Right atrium auricular region (tissue), 2 donors: Measurements from ENCODE around the gene TPRX2. TPM values are rescaled to one million over a fixed set of nuclear protein-coding genes. Genes with fewer than 3 reads are reported as not detected.
"Not testable (repeated sequence)": the region's sequence is repeated elsewhere in the genome, so short reads cannot be mapped to it uniquely, and the experiment has no call there.

Source experiments
- DNase-seq: peaks from one replicate; pipeline ENCODE4 v3.0.0-alpha.2; 2019; ENCODE audit warnings: low spot score
- H3K27ac ChIP-seq, 2 donors: fragments of 200-600 bp; sonication (generic); 1 replicate in 1 of 2; 2 replicates in 1 of 2; pipeline ENCODE4 v1.5.1; 2016 to 2019
- H3K27me3 ChIP-seq, 2 donors: fragments of 200-600 bp; sonication (generic); one replicate each; pipeline versions ENCODE4 v1.5.1 to v1.6.0; 2017 to 2019
- H3K36me3 ChIP-seq: fragments of 200-600 bp; sonication (generic); one replicate; pipeline ENCODE4 v1.5.1; 2016
- H3K4me1 ChIP-seq, 2 donors: fragments of 200-600 bp; sonication (generic); one replicate each; pipeline versions ENCODE4 v1.5.1 to v1.6.0; 2017 to 2019
- H3K4me3 ChIP-seq, 2 donors: fragments of 200-600 bp; sonication (generic); 1 replicate in 1 of 2; 2 replicates in 1 of 2; pipeline ENCODE4 v1.5.1; 2017 to 2019; ENCODE audit warnings: mild to moderate bottlenecking in 1 of 2, moderate library complexity in 1 of 2
- H3K9me3 ChIP-seq, 2 donors: fragments of 200-600 bp; sonication (generic); one replicate each; pipeline ENCODE4 v1.5.1; 2019
- CTCF ChIP-seq, 2 donors: fragments of 200-600 bp; sonication (generic); IDR thresholded peaks; one replicate each; pipeline ENCODE4 v1.5.1; 2019; ENCODE audit warnings: antibody characterized with exemption in 2 of 2
- total RNA-seq, 2 donors: library from RNA; depleted of rRNA; stranded (reverse); fragments of >200 nt; gene quantifications; one replicate each; pipeline ENCODE4 v1.1.0, GENCODE V29; 2016

The TPRX2 gene
- total RNA-seq, 2 donors from 2014 or later, result not detected

DNA sequence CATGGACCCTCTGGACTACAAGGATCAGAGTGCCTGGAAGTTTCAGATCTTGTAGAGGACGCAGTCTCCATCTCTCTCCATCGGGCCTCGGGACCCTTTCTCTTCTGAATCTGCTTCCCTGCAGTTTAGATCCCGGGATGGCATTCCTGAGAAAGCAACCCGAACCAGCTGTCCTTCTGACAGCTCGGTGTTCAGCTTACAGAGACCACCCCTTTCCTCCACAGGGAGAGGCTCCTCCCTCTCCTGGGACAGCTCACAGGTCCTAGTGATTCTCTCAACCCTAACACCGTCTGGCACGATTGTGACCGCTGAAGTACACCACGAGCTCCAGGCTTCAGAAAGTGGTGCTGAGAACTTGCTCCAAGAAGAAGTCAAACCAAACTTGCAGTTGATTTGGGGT, 19.1 kb upstream of the TPRX2 start:
- Histone ChIP-seq H3K27ac (no peak overlapping the region), H3K27me3 (no peaks in the 10 kb centered on the region), H3K4me1 (no peaks in the 10 kb centered on the region), H3K36me3 (no peaks in the 10 kb centered on the region), H3K4me3 (no peak overlapping the region), H3K9me3 (no peaks in the 10 kb centered on the region)
- no peak for DNase-seq
- TF ChIP-seq CTCF (IDR thresholded peaks at IDR 0.05), result no peak

- H3K36me3 ChIP-seq, result no peaks in the 10 kb centered on the region
- no peaks in the 10 kb centered on the region for H3K27me3 ChIP-seq
- H3K4me1 ChIP-seq, result no peaks in the 10 kb centered on the region
These were observed 16.1 kb upstream of the TPRX2 start for GRCh38 chr19:47842941-47843340.

DNA sequence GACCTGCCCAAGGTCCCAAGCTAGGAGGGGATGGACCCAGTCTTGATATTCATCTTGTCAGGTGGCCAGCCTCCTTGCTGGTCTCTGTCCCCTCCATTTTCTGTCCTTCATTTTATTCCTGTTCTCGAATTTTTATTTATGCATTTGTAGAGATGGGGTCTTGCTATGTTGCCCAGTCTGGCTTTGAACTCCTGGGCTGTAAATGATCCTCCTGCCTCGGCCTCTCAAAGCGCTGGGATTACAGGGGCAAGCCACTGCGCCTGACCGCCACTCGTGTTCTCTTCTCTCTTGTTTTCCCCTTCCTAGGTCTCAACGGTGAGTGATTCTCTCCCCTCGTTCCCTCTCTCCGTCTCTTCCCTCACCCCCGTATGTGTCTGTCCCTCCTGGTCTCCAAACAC, 10.6 kb upstream of the TPRX2 start:
- peaks cover 0 to 3% of the 10 kb centered on the region in 2 donors for H3K4me1 ChIP-seq
- TF ChIP-seq CTCF (IDR thresholded peaks at IDR 0.05), result no peak
- H3K4me3 ChIP-seq, result no peak overlapping the region
- no peaks in the 10 kb centered on the region for H3K27me3 ChIP-seq
- H3K27ac ChIP-seq, result no peak overlapping the region
- H3K9me3 ChIP-seq, result no peaks in the 10 kb centered on the region
- no peaks in the 10 kb centered on the region for H3K36me3 ChIP-seq
- DNase-seq, result no peak

More at GRCh38 chr19:47842941-47843340, 16.1 kb upstream of the TPRX2 start:
- H3K9me3 ChIP-seq, result no peaks in the 10 kb centered on the region
- TF ChIP-seq CTCF (IDR thresholded peaks at IDR 0.05), result no peak
- H3K27ac ChIP-seq, result no peak overlapping the region
- DNase-seq, result no peak
- H3K4me3 ChIP-seq, result no peak overlapping the region

DNA sequence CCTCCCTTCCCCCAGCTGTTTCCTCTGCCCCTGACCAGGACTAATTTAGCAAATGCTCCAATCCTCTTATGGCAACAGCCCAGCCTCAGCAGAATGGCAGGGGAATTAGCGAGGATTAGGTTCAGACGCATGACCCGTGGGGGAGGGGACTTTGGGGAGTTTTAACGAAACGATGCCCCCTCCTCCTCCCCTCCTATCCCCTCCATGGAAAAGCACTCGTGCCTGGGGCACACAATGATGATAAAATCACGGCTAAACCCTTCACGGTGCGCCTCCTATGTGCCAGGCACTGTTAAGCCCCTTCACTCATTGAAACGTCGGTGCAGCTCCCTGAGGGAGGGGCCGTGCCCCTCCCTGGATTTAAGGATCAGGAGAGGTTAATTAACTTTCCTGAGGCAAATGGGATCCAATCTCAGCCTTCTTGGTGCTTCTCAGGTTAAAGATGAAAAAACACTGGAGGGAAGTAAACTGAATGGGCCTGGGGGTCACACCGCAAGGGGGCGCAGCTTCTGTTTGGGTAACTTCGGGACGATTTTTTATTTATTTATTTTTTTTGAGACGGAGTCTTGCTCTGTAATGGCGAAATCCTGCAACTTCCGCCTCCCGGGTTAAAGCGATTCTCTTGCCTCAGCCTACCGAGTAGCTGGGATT, 10.1 kb upstream of the TPRX2 start:
- no peaks in the 10 kb centered on the region for H3K9me3 ChIP-seq
- H3K27me3 ChIP-seq, result no peaks in the 10 kb centered on the region
- TF ChIP-seq CTCF (IDR thresholded peaks at IDR 0.05), result peak in 1 of 2 donors; percentile 46
- peaks cover 0 to 3% of the 10 kb centered on the region in 2 donors for H3K4me1 ChIP-seq
- H3K27ac ChIP-seq, result no peak overlapping the region
- no peak overlapping the region for H3K4me3 ChIP-seq
- no peak for DNase-seq
- H3K36me3 ChIP-seq, result no peaks in the 10 kb centered on the region

- no peak for TF ChIP-seq CTCF (IDR thresholded peaks at IDR 0.05)
- no peak overlapping the region for H3K27ac ChIP-seq
- peaks cover 0 to 3% of the 10 kb centered on the region in 2 donors for H3K4me1 ChIP-seq
- H3K36me3 ChIP-seq, result no peaks in the 10 kb centered on the region
- no peaks in the 10 kb centered on the region for H3K27me3 ChIP-seq
- no peaks in the 10 kb centered on the region for H3K9me3 ChIP-seq
- no peak overlapping the region for H3K4me3 ChIP-seq
- DNase-seq, result no peak
These were observed 6.0 kb upstream of the TPRX2 start for GRCh38 chr19:47853003-47853402.

DNA sequence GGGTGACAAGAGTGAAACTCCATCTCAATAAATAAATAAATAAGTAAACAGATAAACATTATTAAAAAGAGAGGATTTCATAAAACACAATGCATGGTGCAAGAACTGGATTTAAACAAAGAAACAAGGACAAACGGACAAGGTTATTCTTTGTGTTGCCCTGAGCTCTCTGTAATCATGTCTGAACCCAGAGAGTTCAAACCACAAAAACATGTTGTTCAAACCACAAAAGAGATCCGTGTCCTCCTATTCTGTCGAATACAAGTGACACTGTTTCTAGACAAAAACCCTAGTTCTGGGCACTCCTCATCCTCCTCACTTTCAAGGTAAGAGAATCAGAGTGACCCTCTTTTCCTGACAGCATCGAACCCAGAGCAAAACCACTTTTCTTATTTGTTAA, 4.6 kb upstream of the TPRX2 start:
- Histone ChIP-seq H3K36me3 (no peaks in the 10 kb centered on the region), H3K4me3 (no peak overlapping the region), H3K27me3 (no peaks in the 10 kb centered on the region), H3K4me1 (no peaks in the 10 kb centered on the region), H3K27ac (no peak overlapping the region), H3K9me3 (no peaks in the 10 kb centered on the region)
- no peak for DNase-seq
- no peak for TF ChIP-seq CTCF (IDR thresholded peaks at IDR 0.05)

GRCh38 chr19:47858231-47858630, 804 bp upstream of the TPRX2 start:
- H3K4me3 ChIP-seq, H3K27me3 ChIP-seq, DNase-seq, H3K36me3 ChIP-seq, H3K27ac ChIP-seq, H3K4me1 ChIP-seq, H3K9me3 ChIP-seq: not testable (repeated sequence)

- not testable (repeated sequence) for H3K9me3 ChIP-seq, H3K27ac ChIP-seq, H3K4me3 ChIP-seq, H3K36me3 ChIP-seq, DNase-seq, H3K4me1 ChIP-seq, H3K27me3 ChIP-seq
These were observed 803 bp downstream of the TPRX2 start for GRCh38 chr19:47859838-47860237.
